H1 (cell line): Measurements from ENCODE around the gene CBR3. TPM values are rescaled to one million over a fixed set of nuclear protein-coding genes. Genes with fewer than 3 reads are reported as not detected.

ENCODE experiments used
- CTCF ChIA-PET: fragments of 300-600 bp; sonication (Branson Sonifier 250); formaldehyde crosslinking; loops from one replicate; lab custom pipeline; 2021; ENCODE audit not compliant: partially characterized antibody; lab: Charles Lee
- POLR2A ChIA-PET: fragments of 300-600 bp; sonication (Branson Sonifier 250); formaldehyde crosslinking; loops from one replicate; lab custom pipeline; 2021; ENCODE audit warnings: inconsistent platforms; ENCODE audit not compliant: partially characterized antibody; lab: Charles Lee
- DNase-seq, 2 experiments: peaks; one replicate each; pipeline versions ENCODE4 v3.0.0 to v3.0.0-alpha.2; 2010 to 2022; ENCODE audit warnings: low spot score in 2 of 2, low read depth in 1 of 2, mixed read lengths in 1 of 2
- FAIRE-seq: peaks from 2 replicates; lab custom pipeline; 2011; peaks lifted over from hg19 to GRCh38; lab: Jason Lieb, UNC
- H2AFZ ChIP-seq: 2 replicates; pipeline ENCODE4 v1.8.1; 2012; ENCODE audit warnings: low read length, inconsistent platforms
- H2AK5ac ChIP-seq: 2 replicates; pipeline ENCODE4 v1.6.1; 2013; ENCODE audit warnings: low read depth, low read length
- H2BK120ac ChIP-seq: replicated peaks from 2 replicates; pipeline ENCODE3; 2013; ENCODE audit warnings: low read depth, low read length, inconsistent platforms
- H2BK12ac ChIP-seq: 2 replicates; pipeline ENCODE4 v1.6.1; 2013; ENCODE audit warnings: low read depth, low read length
- H2BK15ac ChIP-seq: 2 replicates; pipeline ENCODE4 v1.6.1; 2013; ENCODE audit warnings: low read length
- H2BK20ac ChIP-seq: 2 replicates; pipeline ENCODE4 v1.6.1; 2013; ENCODE audit warnings: low read length
- H2BK5ac ChIP-seq: 2 replicates; pipeline ENCODE4 v1.6.1; 2013; ENCODE audit warnings: low read depth, low read length
- H3K14ac ChIP-seq: 2 replicates; pipeline ENCODE4 v1.6.1; 2013; ENCODE audit warnings: inconsistent platforms; ENCODE audit not compliant: insufficient read length
- H3K18ac ChIP-seq: 2 replicates; pipeline ENCODE4 v1.6.1; 2013; ENCODE audit warnings: low read length; ENCODE audit errors: extremely low read depth
- H3K23ac ChIP-seq: 2 replicates; pipeline ENCODE4 v1.6.1; 2013; ENCODE audit warnings: inconsistent platforms; ENCODE audit not compliant: insufficient read length
- H3K23me2 ChIP-seq: 2 replicates; pipeline ENCODE4 v1.6.1; 2013; ENCODE audit warnings: low read depth, low read length
- H3K27ac ChIP-seq: 2 replicates; pipeline ENCODE4 v1.6.1; 2011; ENCODE audit warnings: low read depth, low read length, inconsistent platforms
- H3K27me3 ChIP-seq, 4 experiments: replicated peaks in 1 of 4; 1 replicate in 1 of 4; 2 replicates in 3 of 4; pipeline versions ENCODE4 v1.6.1 to v1.8.1; 2011 to 2013; ENCODE audit warnings: low read length in 3 of 4, mild to moderate bottlenecking in 3 of 4, inconsistent platforms in 2 of 4, mixed read lengths in 2 of 4, moderate library complexity in 1 of 4; ENCODE audit not compliant: control insufficient read depth in 3 of 4, insufficient read depth in 3 of 4; ENCODE audit errors: extremely low read depth in 1 of 4
- H3K36me3 ChIP-seq, 4 experiments: 2 replicates each; pipeline versions ENCODE4 v1.6.1 to v1.8.1; 2011 to 2013; ENCODE audit warnings: mild to moderate bottlenecking in 4 of 4, low read length in 3 of 4, moderate library complexity in 2 of 4, control low read depth in 1 of 4, inconsistent platforms in 1 of 4; ENCODE audit not compliant: insufficient read depth in 4 of 4, control insufficient read depth in 2 of 4
- H3K4ac ChIP-seq: replicated peaks from 2 replicates; pipeline ENCODE3; 2013; ENCODE audit warnings: low read length, low read depth, mixed read lengths, inconsistent platforms; ENCODE audit not compliant: insufficient read length
- H3K4me1 ChIP-seq, 4 experiments: replicated peaks in 1 of 4; 1 replicate in 1 of 4; 2 replicates in 3 of 4; pipeline versions ENCODE4 v1.6.1 to v1.8.1; 2011 to 2013; ENCODE audit warnings: low read length in 3 of 4, inconsistent platforms in 2 of 4, mixed read lengths in 1 of 4; ENCODE audit not compliant: insufficient read depth in 4 of 4, control insufficient read depth in 3 of 4
- H3K4me2 ChIP-seq, 2 experiments: 2 replicates each; pipeline versions ENCODE4 v1.6.1 to v1.8.1; 2011 to 2013; ENCODE audit warnings: low read depth in 2 of 2, low read length in 2 of 2, control low read depth in 1 of 2, inconsistent platforms in 1 of 2, mild to moderate bottlenecking in 1 of 2; ENCODE audit not compliant: insufficient read depth in 1 of 2
- H3K4me3 ChIP-seq, 4 experiments: fragments of 200-600, 300-600 bp in 1 of 4; sonication (generic), shearing (Covaris generic), sonication (Bioruptor Twin) in 1 of 4; 2 replicates each; pipeline versions ENCODE4 v1.5.1 to v1.8.1; 2011 to 2016; ENCODE audit warnings: low read length in 4 of 4, low read depth in 3 of 4, control low read depth in 2 of 4, inconsistent platforms in 2 of 4, mild to moderate bottlenecking in 2 of 4, mixed read lengths in 1 of 4, moderate library complexity in 1 of 4; ENCODE audit not compliant: insufficient read depth in 2 of 4; ENCODE audit errors: extremely low read depth in 1 of 4
- H3K56ac ChIP-seq: replicated peaks from 2 replicates; pipeline ENCODE3; 2013; ENCODE audit warnings: low read depth, mild to moderate bottlenecking, mixed read lengths, low read length, inconsistent platforms; ENCODE audit not compliant: insufficient read length
- H3K79me1 ChIP-seq: 2 replicates; pipeline ENCODE4 v1.6.1; 2013; ENCODE audit warnings: low read depth, low read length, control low read depth
- H3K79me2 ChIP-seq, 2 experiments: 2 replicates each; pipeline versions ENCODE4 v1.6.1 to v1.8.1; 2012 to 2013; ENCODE audit warnings: low read length in 2 of 2, mild to moderate bottlenecking in 2 of 2, inconsistent platforms in 1 of 2; ENCODE audit not compliant: insufficient read depth in 2 of 2, control insufficient read depth in 1 of 2
- H3K9ac ChIP-seq, 4 experiments: replicated peaks in 1 of 4; 1 replicate in 1 of 4; 2 replicates in 3 of 4; pipeline versions ENCODE4 v1.6.1 to v1.8.1; 2011 to 2013; ENCODE audit warnings: low read depth in 3 of 4, low read length in 3 of 4, control low read depth in 2 of 4, mild to moderate bottlenecking in 2 of 4, moderate library complexity in 2 of 4, inconsistent platforms in 1 of 4; ENCODE audit errors: extremely low read depth in 1 of 4
- H3K9me3 ChIP-seq, 2 experiments: 2 replicates each; pipeline versions ENCODE4 v1.6.1 to v1.8.1; 2012 to 2013; ENCODE audit warnings: mild to moderate bottlenecking in 2 of 2, moderate library complexity in 2 of 2, control low read depth in 1 of 2, inconsistent platforms in 1 of 2, low read depth in 1 of 2, low read length in 1 of 2, mixed read lengths in 1 of 2; ENCODE audit not compliant: insufficient read depth in 2 of 2
- H4K20me1 ChIP-seq, 2 experiments: replicated peaks in 1 of 2; 2 replicates each; pipeline versions ENCODE3 to v1.8.1; 2011 to 2013; ENCODE audit warnings: inconsistent platforms in 2 of 2, low read length in 2 of 2, mild to moderate bottlenecking in 1 of 2; ENCODE audit not compliant: insufficient read depth in 2 of 2, control insufficient read depth in 1 of 2
- H4K5ac ChIP-seq: 2 replicates; pipeline ENCODE4 v1.6.1; 2013; ENCODE audit warnings: low read length, low read depth, mixed read lengths, inconsistent platforms; ENCODE audit not compliant: insufficient read length
- H4K8ac ChIP-seq: 2 replicates; pipeline ENCODE4 v1.8.0; 2013; ENCODE audit warnings: mild to moderate bottlenecking, moderate library complexity, low read length, inconsistent platforms; ENCODE audit not compliant: insufficient read depth; ENCODE audit errors: extremely low read depth
- H4K91ac ChIP-seq: replicated peaks from 2 replicates; pipeline ENCODE3; 2013; ENCODE audit warnings: low read length, mixed read lengths, inconsistent platforms; ENCODE audit not compliant: insufficient read length
- CTCF ChIP-seq, 3 experiments: IDR thresholded peaks; 1 replicate in 2 of 3; 2 replicates in 1 of 3; pipeline versions ENCODE4 v1.5.1 to v1.6.1; 2011; ENCODE audit warnings: low read length in 3 of 3, mild to moderate bottlenecking in 3 of 3, inconsistent platforms in 2 of 3, low read depth in 1 of 3, moderate library complexity in 1 of 3; ENCODE audit not compliant: insufficient read depth in 1 of 3; ENCODE audit errors: control extremely low read depth in 1 of 3
- WGBS, 2 experiments: shearing (Covaris generic) in 1 of 2; methylation state at CpG; one replicate each; pipeline versions ENCODE4 v1.1.6 to v1.1.7; 2013 to 2015; ENCODE audit warnings: low lambda C conversion rate in 2 of 2, mixed read lengths in 2 of 2, inconsistent platforms in 1 of 2, low coverage in 1 of 2, missing lambda C conversion rate in 1 of 2; ENCODE audit not compliant: insufficient replicate concordance in 2 of 2, insufficient coverage in 1 of 2, insufficient read length in 1 of 2; ENCODE audit errors: extremely low coverage in 1 of 2, missing lambda C conversion rate in 1 of 2; 5-methylcytosine and 5-hydroxymethylcytosine counted together
- polyA plus RNA-seq, 7 experiments: library from polyadenylated mRNA; depleted of rRNA in 3 of 7; stranded (reverse) in 5 of 7; unstranded in 2 of 7; fragments of >200 nt in 5 of 7; fragments of 200-250 nt in 2 of 7; gene quantifications; 1 replicate in 5 of 7; 2 replicates in 1 of 7; 4 replicates in 1 of 7; pipeline versions ENCODE4 v1.2.1 to v1.2.3, GENCODE V29; 2011 to 2013; ENCODE audit warnings: missing spikeins in 2 of 7, mixed read lengths in 2 of 7
- total RNA-seq: library from RNA; stranded (reverse); fragmentation: NEBNext Ultra II Directional; extraction: Animal tissue kit (Norgen Biotek cat#: 25700); gene quantifications from 2 replicates; pipeline ENCODE4 v1.2.1, GENCODE V29; 2021

The CBR3 gene
- total and polyA plus RNA-seq, 2 of the 8 experiments (the other 6 are each of a cell fraction or from before 2014, with no cell fraction given) = 1.2 to 4.3 TPM

GRCh38 chr21:36163750-36164741 is 29.2 kb downstream of the CBR3 start:
- FAIRE-seq (no peak), DNase-seq (no peak)
- Histone ChIP-seq H3K4me1 (no peaks in the 10 kb centered on the region), H3K9me3 (no peaks in the 10 kb centered on the region), H3K4ac (no peak overlapping the region), H3K79me2 (peaks cover 0 to 2% of the 10 kb centered on the region in 2 experiments; a peak in 1 of 4 replicates), H3K23me2 (no peaks in the 10 kb centered on the region), H3K23ac (no peak overlapping the region), H3K4me3 (no peak overlapping the region), H2BK12ac (no peak overlapping the region), H3K56ac (no peak overlapping the region), H4K20me1 (peaks cover 0 to 1% of the 10 kb centered on the region in 2 experiments), H4K8ac (no peak overlapping the region), H2BK20ac (no peak overlapping the region), H3K14ac (no peak overlapping the region), H3K79me1 (0 out of 2 replicates have a peak, but pooled peaks cover 4% of the 10 kb centered on the region), H2AFZ (no peak overlapping the region), H2AK5ac (no peak overlapping the region), H3K18ac (no peak overlapping the region), H2BK5ac (no peak overlapping the region), H3K4me2 (no peak overlapping the region), H3K9ac (no peak overlapping the region), H3K36me3 (no peaks in the 10 kb centered on the region), H3K27ac (no peak overlapping the region), H4K5ac (no peak overlapping the region), H3K27me3 (no peaks in the 10 kb centered on the region), H4K91ac (no peak overlapping the region), H2BK120ac (no peak overlapping the region), H2BK15ac (no peak overlapping the region)
- ChIA-PET POLR2A (interaction anchor here (0.8 to 1.0 kb wide), 2 partner anchors 8 to 160 kb away, joined by 3 read pairs; no protein-coding TSS in a partner anchor), CTCF (interaction anchor here (0.6 to 3.0 kb wide), 13 partner anchors 9 to 180 kb away, joined by 3 to 16 read pairs (median 4); no protein-coding TSS in a partner anchor)
- WGBS, 2 experiments = 89% methylated on average over 10 of the region's 10 CpGs; no CpG with 5 or more reads in 1 of the 2 experiments
- TF ChIP-seq CTCF (IDR thresholded peaks at IDR 0.05; ENCODE audit: control extremely low read depth in 1 of 3, insufficient read depth in 1 of 3, low read depth in 1 of 3, low read length in 3 of 3) = no peak
